ENCODE data around the gene EPN2. TPM values are rescaled to one million over a fixed set of nuclear protein-coding genes. Genes with fewer than 3 reads are reported as not detected.

Gene EPN2
- total and polyA plus RNA-seq, 2 donors = 3.8 to 8.5 TPM

DNA sequence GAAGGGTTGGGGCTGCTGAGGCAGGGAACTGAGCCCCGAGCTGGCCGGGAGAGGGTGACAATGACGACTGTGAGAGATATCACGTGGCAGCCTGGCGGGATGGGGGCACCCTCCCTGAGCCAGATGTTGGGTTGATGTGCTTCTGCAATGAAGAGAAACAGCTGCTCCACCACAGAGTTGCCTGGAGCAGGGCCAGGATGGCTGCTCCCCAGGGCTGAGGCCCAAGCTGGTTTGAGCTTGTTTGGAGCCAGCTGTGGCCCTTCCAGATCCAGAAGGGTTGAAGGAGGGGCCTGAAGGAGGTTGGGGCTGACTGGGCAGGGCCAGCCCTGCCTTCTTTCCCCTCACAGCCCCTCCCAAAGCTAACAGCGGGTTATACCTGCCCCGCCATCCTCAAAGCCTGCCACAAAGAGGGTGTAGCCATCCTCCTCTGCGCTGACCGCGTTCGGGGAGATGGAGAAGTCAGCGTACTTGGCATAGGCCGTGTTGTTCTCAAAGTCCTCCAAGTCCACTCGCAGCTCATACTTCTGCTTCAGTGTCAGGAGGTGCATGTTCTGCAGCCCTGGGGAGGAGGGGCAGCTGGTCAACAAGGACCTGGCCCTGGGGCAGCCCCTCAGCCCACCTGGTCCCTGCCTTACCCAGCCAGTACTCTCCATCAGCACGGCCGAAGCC lies 147.7 kb downstream of the EPN2 start:
- Histone ChIP-seq H3K27me3 (ENCODE audit: control insufficient read depth in 2 of 2, insufficient read depth in 1 of 2, low read length in 1 of 2) (no peaks in the 10 kb centered on the region), H3K4me1 (ENCODE audit: control insufficient read depth in 2 of 2, insufficient read depth in 2 of 2, low read length in 2 of 2) (peaks cover 28 to 57% of the 10 kb centered on the region in 2 donors), H3K4me3 (ENCODE audit: low read length in 2 of 2) (no peak overlapping the region), H3K36me3 (ENCODE audit: control insufficient read depth in 2 of 2, insufficient read depth in 2 of 2, low read length in 1 of 2) (peaks cover 35 to 41% of the 10 kb centered on the region in 2 donors), H3K27ac (ENCODE audit: low read depth in 1 of 2, low read length in 1 of 2) (peak overlapping the region; percentile 11 to 89), H3K9me3 (ENCODE audit: control insufficient read depth in 2 of 2, insufficient read depth in 1 of 2, low read length in 1 of 2) (no peaks in the 10 kb centered on the region)
- WGBS = 20% methylated on average over 16 of the region's 16 CpGs
- DNase-seq (ENCODE audit: low read depth in 6 of 9, low spot score in 9 of 9) = peak; percentile 44 to 88 (median 73)

DNA sequence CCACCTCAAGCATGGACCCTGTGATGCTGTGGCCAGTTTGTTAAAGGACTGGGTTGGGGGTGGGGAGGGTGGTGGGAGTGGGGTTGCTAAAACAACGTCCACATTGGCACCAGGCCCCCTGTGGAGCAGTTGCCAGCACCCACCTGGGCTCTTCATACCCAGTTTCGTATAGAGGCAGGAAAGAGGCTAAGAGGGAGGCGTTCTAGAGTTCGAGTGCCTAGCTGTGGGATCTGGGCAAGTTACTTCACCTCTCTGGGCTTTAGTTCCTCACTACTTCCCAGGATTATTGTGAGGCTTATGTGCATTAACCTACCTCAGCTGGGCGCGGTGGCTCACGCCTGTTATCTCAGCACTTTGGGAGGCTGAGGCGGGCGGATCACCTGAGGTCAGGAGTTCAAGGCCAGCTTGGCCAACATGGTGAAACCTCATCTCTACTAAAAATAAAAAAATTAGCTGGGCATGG lies 148.4 kb downstream of the EPN2 start:
- no peaks in the 10 kb centered on the region for H3K9me3 ChIP-seq (ENCODE audit: control insufficient read depth in 2 of 2, insufficient read depth in 1 of 2, low read length in 1 of 2)
- H3K4me1 ChIP-seq (ENCODE audit: control insufficient read depth in 2 of 2, insufficient read depth in 2 of 2, low read length in 2 of 2) = peaks cover 28 to 63% of the 10 kb centered on the region in 2 donors
- H3K36me3 ChIP-seq (ENCODE audit: control insufficient read depth in 2 of 2, insufficient read depth in 2 of 2, low read length in 1 of 2) = peaks cover 30 to 35% of the 10 kb centered on the region in 2 donors
- DNase-seq (ENCODE audit: low read depth in 6 of 9, low spot score in 9 of 9) = no peak
- 79% methylated on average over 9 of the region's 9 CpGs for WGBS
- H3K4me3 ChIP-seq (ENCODE audit: low read length in 2 of 2) = no peak overlapping the region
- H3K27ac ChIP-seq (ENCODE audit: low read depth in 1 of 2, low read length in 1 of 2) = peak overlapping the region in 1 of 2 donors; percentile 89
- no peaks in the 10 kb centered on the region for H3K27me3 ChIP-seq (ENCODE audit: control insufficient read depth in 2 of 2, insufficient read depth in 1 of 2, low read length in 1 of 2)

Other genes starting within 250 kb of the EPN2 start
- 3.8 TPM for gene FAM83G, start 232.6 kb upstream of the EPN2 start, total RNA-seq
- 7.7 TPM for gene FAM83G, start 232.6 kb upstream of the EPN2 start, polyA plus RNA-seq
- 41.9 TPM for gene GRAP, start 190.4 kb upstream of the EPN2 start, total RNA-seq
- gene GRAP, start 190.4 kb upstream of the EPN2 start, polyA plus RNA-seq = 22.5 TPM
- 2.7 TPM for gene GRAPL, start 109.8 kb upstream of the EPN2 start, total RNA-seq
- gene GRAPL, start 109.8 kb upstream of the EPN2 start, polyA plus RNA-seq = 7.4 TPM
- gene B9D1, start 125.4 kb downstream of the EPN2 start, total RNA-seq = 5.4 TPM
- gene B9D1, start 125.4 kb downstream of the EPN2 start, polyA plus RNA-seq = 6.4 TPM
- gene MAPK7, start 141.1 kb downstream of the EPN2 start, total RNA-seq = 3.3 TPM
- 13.7 TPM for gene MAPK7, start 141.1 kb downstream of the EPN2 start, polyA plus RNA-seq
- 21.4 TPM for gene MFAP4, start 149.8 kb downstream of the EPN2 start, total RNA-seq
- 10.2 TPM for gene MFAP4, start 149.8 kb downstream of the EPN2 start, polyA plus RNA-seq
- gene RNF112, start 173.9 kb downstream of the EPN2 start, total RNA-seq = 0.14 TPM
- 0.98 TPM for gene RNF112, start 173.9 kb downstream of the EPN2 start, polyA plus RNA-seq